HepG2 (cell line): Measurements from ENCODE around the gene CRIP1. TPM values are rescaled to one million over a fixed set of nuclear protein-coding genes. Genes with fewer than 3 reads are reported as not detected.

Source experiments
- ATAC-seq: fragments of 200-7000 bp; cut with Tn5 transposase; 3 replicates; pipeline ENCODE4 v1.9.1; 2020; ENCODE audit warnings: mild to moderate bottlenecking, moderate library complexity
- BruUV-seq: library from RNA; stranded (reverse); fragments of 400-500 nt; replicated peaks from 2 replicates; lab custom pipeline; 2021; lab: Mats Ljungman, UMichigan
- CTCF ChIA-PET: fragments of 300-600 bp; formaldehyde crosslinking; extraction: SDS; loops from one replicate; lab custom pipeline; 2021; ENCODE audit warnings: low total read pairs, inconsistent platforms, low intra/inter-chr PET ratio; lab: Yijun Ruan, JAX
- POLR2A ChIA-PET: fragments of 350-600 bp; sonication (Branson Sonifier 250); formaldehyde crosslinking; loops from one replicate; lab custom pipeline; 2020; ENCODE audit warnings: antibody characterized with exemption, inconsistent platforms; lab: Yijun Ruan, JAX
- DNase-seq: peaks from one replicate; pipeline ENCODE4 v3.0.0-alpha.2; 2015; ENCODE audit warnings: low spot score
- FAIRE-seq: peaks from 3 replicates; lab custom pipeline; 2011; peaks lifted over from hg19 to GRCh38; lab: Jason Lieb, UNC
- H2AFZ ChIP-seq: one replicate; pipeline ENCODE4 v1.6.1; 2011; ENCODE audit warnings: low read length, inconsistent platforms
- H3K27ac ChIP-seq: fragments of 300-600 bp; 3 replicates; pipeline ENCODE4 v1.8.0; 2011; ENCODE audit warnings: mixed run types, mild to moderate bottlenecking, mixed read lengths, low read length, inconsistent platforms; ENCODE audit not compliant: insufficient read depth; ENCODE audit errors: extremely low read length
- H3K27me3 ChIP-seq, 2 experiments: fragments of 200-600 bp in 1 of 2; 2 replicates in 1 of 2; 3 replicates in 1 of 2; pipeline versions ENCODE4 v1.6.0 to v1.8.0; 2011; ENCODE audit warnings: low read length in 2 of 2, mild to moderate bottlenecking in 2 of 2, moderate library complexity in 2 of 2, inconsistent platforms in 1 of 2; ENCODE audit not compliant: insufficient read depth in 2 of 2, control insufficient read depth in 1 of 2
- H3K36me3 ChIP-seq, 2 experiments: fragments of 200-600 bp in 1 of 2; replicated peaks in 1 of 2; 2 replicates in 1 of 2; 3 replicates in 1 of 2; pipeline versions ENCODE4 v1.5.1 to v1.8.0; 2011; ENCODE audit warnings: low read length in 2 of 2, inconsistent platforms in 1 of 2; ENCODE audit not compliant: insufficient read depth in 2 of 2, control insufficient read depth in 1 of 2
- H3K4me1 ChIP-seq: 2 replicates; pipeline ENCODE4 v1.5.1; 2012; ENCODE audit warnings: low read length, inconsistent platforms; ENCODE audit not compliant: insufficient read depth
- H3K4me2 ChIP-seq: 2 replicates; pipeline ENCODE4 v1.6.0; 2011; ENCODE audit warnings: low read depth, low read length, inconsistent platforms
- H3K4me3 ChIP-seq, 3 experiments: fragments of 200-600 bp in 1 of 3; sonication (generic), shearing (Covaris generic) in 1 of 3; replicated peaks in 1 of 3; 2 replicates each; pipeline ENCODE4 v1.5.1; 2011 to 2016; ENCODE audit warnings: low read length in 3 of 3, inconsistent platforms in 2 of 3, low read depth in 2 of 3, mild to moderate bottlenecking in 2 of 3, control low read depth in 1 of 3, mixed read lengths in 1 of 3; ENCODE audit not compliant: insufficient read depth in 1 of 3
- H3K79me2 ChIP-seq: one replicate; pipeline ENCODE4 v1.6.1; 2011; ENCODE audit warnings: low read length, inconsistent platforms; ENCODE audit not compliant: insufficient read depth
- H3K9ac ChIP-seq: 2 replicates; pipeline ENCODE4 v1.6.0; 2011; ENCODE audit warnings: mild to moderate bottlenecking, low read depth, low read length, inconsistent platforms; ENCODE audit not compliant: insufficient read depth
- H3K9me3 ChIP-seq: 2 replicates; pipeline ENCODE4 v1.5.1; 2012; ENCODE audit warnings: mild to moderate bottlenecking, low read length
- H4K20me1 ChIP-seq: 2 replicates; pipeline ENCODE4 v1.6.0; 2011; ENCODE audit warnings: inconsistent platforms, mild to moderate bottlenecking, low read length, moderate library complexity; ENCODE audit not compliant: insufficient read depth
- HOXA9 ChIP-seq: sonication (generic); formaldehyde crosslinking; IDR thresholded peaks from 2 replicates; pipeline ENCODE4 v1.8.1; 2022; ENCODE audit warnings: missing genetic modification reagents, mild to moderate bottlenecking, moderate library complexity, borderline replicate concordance
- JUND ChIP-seq: sonication (generic); formaldehyde crosslinking; IDR thresholded peaks from 2 replicates; pipeline ENCODE4 v1.8.0; 2022; ENCODE audit warnings: mild to moderate bottlenecking, missing genetic modification reagents
- MAZ ChIP-seq, 2 experiments: sonication (generic) in 1 of 2; formaldehyde crosslinking in 1 of 2; IDR thresholded peaks; 2 replicates each; pipeline versions ENCODE4 v1.5.0 to v1.6.1; 2012 to 2020; ENCODE audit warnings: low read depth in 2 of 2, mild to moderate bottlenecking in 2 of 2, borderline replicate concordance in 1 of 2, improper control_type of control experiment in 1 of 2, low read length in 1 of 2, missing genetic modification reagents in 1 of 2, moderate library complexity in 1 of 2
- MED13 ChIP-seq: sonication (generic); formaldehyde crosslinking; IDR thresholded peaks from 2 replicates; pipeline ENCODE4 v1.5.0; 2020; ENCODE audit warnings: missing genetic modification reagents
- MYC ChIP-seq: sonication (generic); formaldehyde crosslinking; IDR thresholded peaks from 2 replicates; pipeline ENCODE4 v1.9.0; 2021; ENCODE audit warnings: missing genetic modification reagents, borderline replicate concordance
- NONO ChIP-seq, 2 experiments: fragments of 450-650 bp in 1 of 2; sonication (generic) in 1 of 2; formaldehyde crosslinking in 1 of 2; IDR thresholded peaks in 1 of 2; conservative IDR thresholded peaks in 1 of 2; 2 replicates each; pipeline versions ENCODE4 v1.6.1 to v1.8.0; 2017 to 2022; ENCODE audit warnings: mild to moderate bottlenecking in 1 of 2, missing genetic modification reagents in 1 of 2, moderate library complexity in 1 of 2
- RFX1 ChIP-seq: fragments of 450-650 bp; IDR thresholded peaks from 2 replicates; pipeline ENCODE4 v1.6.1; 2017
- RFX3 ChIP-seq: IDR thresholded peaks from 2 replicates; pipeline ENCODE4 v1.6.1; 2016; ENCODE audit warnings: missing biosample characterization, missing genetic modification reagents
- SAFB2 ChIP-seq: sonication (generic); formaldehyde crosslinking; IDR thresholded peaks from 2 replicates; pipeline ENCODE4 v1.5.1; 2020; ENCODE audit warnings: missing genetic modification reagents, low read depth, mild to moderate bottlenecking, borderline replicate concordance
- SIN3A ChIP-seq: IDR thresholded peaks from 2 replicates; pipeline ENCODE4 v1.6.1; 2011; ENCODE audit warnings: low read depth, mild to moderate bottlenecking, control low read depth, low read length, borderline replicate concordance
- SKI ChIP-seq: fragments of 450-650 bp; IDR thresholded peaks from one replicate; pipeline ENCODE4 v1.6.1; 2018; ENCODE audit warnings: mild to moderate bottlenecking; ENCODE audit not compliant: partially characterized antibody
- ZNF138 ChIP-seq: sonication (generic); formaldehyde crosslinking; IDR thresholded peaks from 2 replicates; pipeline ENCODE4 v1.5.0; 2020; ENCODE audit warnings: mild to moderate bottlenecking, low read depth, missing genetic modification reagents
- ZNF232 ChIP-seq: sonication (generic); formaldehyde crosslinking; IDR thresholded peaks from 2 replicates; pipeline ENCODE4 v1.4.0; 2020; ENCODE audit warnings: missing genetic modification reagents, borderline replicate concordance
- ZSCAN30 ChIP-seq: sonication (generic); formaldehyde crosslinking; IDR thresholded peaks from 2 replicates; pipeline ENCODE4 v1.5.0; 2020; ENCODE audit warnings: mild to moderate bottlenecking, missing genetic modification reagents
- WGBS: methylation state at CpG from one replicate; pipeline ENCODE4 v1.1.6; 2017; ENCODE audit warnings: low lambda C conversion rate; 5-methylcytosine and 5-hydroxymethylcytosine counted together
- in situ Hi-C: cut with HindIII; loops from 2 replicates; pipeline ENCODE4 v1.10.0; 2017; ENCODE audit warnings: low pct_unique_long_range_greater_than_20kb; ENCODE audit not compliant: extremely low pct_ligation_motif_present
- intact Hi-C: fragments of 100-400 bp; cut with micrococcal nuclease; formaldehyde crosslinking; loops from one replicate; pipeline ENCODE4 v1.10.0; 2022; ENCODE audit not compliant: unreplicated experiment
- polyA plus RNA-seq, 8 experiments: library from polyadenylated mRNA; depleted of rRNA in 3 of 8; stranded (reverse) in 7 of 8; unstranded in 1 of 8; fragments of >200 nt; fragmentation: Illumina TruSeq in 4 of 8; extraction: Trizol in 4 of 8; gene quantifications; 2 replicates each; pipeline versions ENCODE4 v1.2.1 to v1.2.3, GENCODE V29; 2011 to 2016; ENCODE audit warnings: low read depth in 4 of 8, missing spikeins in 1 of 8, mixed read lengths in 1 of 8; ENCODE audit not compliant: insufficient read depth in 1 of 8
- total RNA-seq, 5 experiments: library from RNA; depleted of rRNA; stranded (reverse); fragments of >200 nt; fragmentation: Illumina TruSeq; extraction: Trizol; gene quantifications; 2 replicates each; pipeline ENCODE4 v1.2.3, GENCODE V29; 2016; ENCODE audit warnings: low read depth in 1 of 5
- TF ChIP-seq, protein P1 (sequence below): sonication (generic); formaldehyde crosslinking; IDR thresholded peaks from 2 replicates; pipeline ENCODE4 v1.8.1; 2023; ENCODE audit warnings: mild to moderate bottlenecking, moderate library complexity, missing genetic modification reagents
- TF ChIP-seq, protein P2 (sequence below), 2 experiments: sonication (generic) in 1 of 2; formaldehyde crosslinking in 1 of 2; IDR thresholded peaks; 2 replicates each; pipeline versions ENCODE4 v1.6.1 to v1.9.0; 2014 to 2022; ENCODE audit warnings: antibody characterized with exemption in 1 of 2, borderline replicate concordance in 1 of 2, inconsistent platforms in 1 of 2, low read depth in 1 of 2, missing genetic modification reagents in 1 of 2

Gene CRIP1
- total and polyA plus RNA-seq, 2 of the 13 experiments (the other 11 are each of a cell fraction or from before 2014, with no cell fraction given), result 53.9 to 59.5 TPM

DNA sequence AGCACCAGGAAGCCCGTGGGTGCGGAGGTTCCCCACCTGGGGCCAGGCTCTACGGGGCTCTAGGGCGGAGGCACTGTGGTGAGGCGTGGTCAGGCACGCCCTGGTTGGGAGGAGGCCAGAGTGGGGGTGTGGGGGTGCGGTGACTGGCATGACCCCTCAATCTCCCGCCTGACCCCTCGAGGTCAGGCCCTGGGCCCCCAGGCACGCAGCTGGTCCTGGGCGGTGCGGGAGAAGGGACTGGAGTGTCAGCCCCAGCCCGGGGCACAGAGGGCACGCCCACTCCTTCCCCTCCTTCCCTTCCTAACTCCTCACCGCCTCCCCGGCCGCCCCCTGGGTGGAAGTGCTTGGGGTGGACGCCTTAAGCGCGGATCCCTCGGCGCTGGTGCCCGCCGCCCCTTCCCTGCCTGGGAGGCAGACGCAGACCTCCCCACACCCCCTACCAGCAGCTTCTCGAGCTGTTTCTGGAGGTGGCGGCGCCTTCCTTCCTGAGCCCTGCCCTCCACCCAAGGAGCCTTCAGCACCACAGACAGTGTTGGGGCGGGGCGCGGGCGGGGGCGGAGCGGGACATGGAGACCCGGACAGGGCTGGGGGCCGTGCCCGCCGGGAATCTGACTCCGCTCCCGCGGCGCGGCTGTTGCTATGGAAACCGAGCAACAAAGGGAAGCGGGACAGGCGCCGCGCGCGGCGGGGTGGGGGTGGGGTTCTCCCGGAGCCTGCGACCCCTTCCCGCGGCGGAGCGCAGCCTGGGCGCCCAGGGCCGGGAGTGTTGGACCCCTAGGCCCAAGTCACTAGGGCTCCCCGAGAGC lies 12.8 kb upstream of the CRIP1 start:
- DNase-seq, result peak; percentile 77
- peak overlapping the region; percentile 64 for H3K9ac ChIP-seq
- peaks cover 33% of the 10 kb centered on the region for H3K4me1 ChIP-seq
- H3K9me3 ChIP-seq, result no peaks in the 10 kb centered on the region
- H2AFZ ChIP-seq, result no peak overlapping the region
- intact Hi-C loops, result loop anchor here (2.0 kb wide), 1 partner anchor 15 kb away; no protein-coding TSS in a partner anchor
- no peaks in the 10 kb centered on the region for H3K79me2 ChIP-seq
- peak overlapping the region; percentile 46 to 83 (median 54); a peak in 4 of 6 replicates for H3K4me3 ChIP-seq
- no peak for FAIRE-seq
- H3K27ac ChIP-seq, result no peak overlapping the region
- H3K36me3 ChIP-seq, result no peaks in the 10 kb centered on the region
- no TSS peak for BruUV-seq
- peak; percentile 2 for ATAC-seq
- H3K27me3 ChIP-seq, result peaks cover 0 to 4% of the 10 kb centered on the region in 2 experiments; a peak in 2 of 5 replicates
- CTCF ChIA-PET, result no interaction called here
- H3K4me2 ChIP-seq, result peak overlapping the region; percentile 74
- WGBS, result 0% methylated on average over 15 of the region's 60 CpGs
- POLR2A ChIA-PET, result no interaction called here
- H4K20me1 ChIP-seq, result 0 out of 2 replicates have a peak, but pooled peaks cover 2% of the 10 kb centered on the region
- in situ Hi-C loops, result no loop called here
- TF ChIP-seq SKI (peak; percentile 52), JUND (no peak), SIN3A (peak; percentile 37; the same call in 1 of the 2 replicates), ZNF138 (no peak), ZNF232 (CRISPR knock-in tag) (no peak), HOXA9 (CRISPR knock-in tag) (no peak), NONO (IDR thresholded peaks at IDR 0.05) (no peak), NONO (CRISPR knock-in tag; conservative IDR thresholded peaks at IDR 0.05) (no peak), SAFB2 (CRISPR knock-in tag) (no peak), RFX1 (peak; percentile 83), MYC (CRISPR knock-in tag) (no peak), ZSCAN30 (CRISPR knock-in tag) (no peak), RFX3 (CRISPR knock-in tag) (peak; percentile 77), MAZ (IDR thresholded peaks at IDR 0.05; ENCODE audit: borderline replicate concordance, low read depth, low read length) (no peak), MAZ (CRISPR knock-in tag; IDR thresholded peaks at IDR 0.05; ENCODE audit: low read depth) (no peak), MED13 (no peak)
- TF ChIP-seq, protein P1, sequence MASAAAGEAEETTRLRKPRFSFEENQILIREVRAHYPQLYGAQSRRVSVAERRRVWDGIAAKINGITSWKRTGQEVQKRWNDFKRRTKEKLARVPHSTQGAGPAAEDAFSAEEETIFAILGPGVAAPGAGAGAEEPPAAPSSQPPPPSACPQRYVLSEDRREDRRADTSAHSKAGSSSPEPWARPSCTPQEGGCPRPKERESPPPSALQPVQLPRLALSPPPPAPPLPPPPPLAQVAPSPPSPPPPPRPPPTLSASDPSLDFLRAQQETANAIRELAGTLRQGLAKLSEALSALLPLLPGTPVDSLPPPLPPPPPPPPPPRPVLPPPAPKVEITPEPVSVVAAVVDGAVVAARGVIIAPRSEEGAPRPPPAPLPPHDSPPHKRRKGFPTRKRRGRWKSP (CRISPR knock-in tag), result no peak
- TF ChIP-seq, protein P2, sequence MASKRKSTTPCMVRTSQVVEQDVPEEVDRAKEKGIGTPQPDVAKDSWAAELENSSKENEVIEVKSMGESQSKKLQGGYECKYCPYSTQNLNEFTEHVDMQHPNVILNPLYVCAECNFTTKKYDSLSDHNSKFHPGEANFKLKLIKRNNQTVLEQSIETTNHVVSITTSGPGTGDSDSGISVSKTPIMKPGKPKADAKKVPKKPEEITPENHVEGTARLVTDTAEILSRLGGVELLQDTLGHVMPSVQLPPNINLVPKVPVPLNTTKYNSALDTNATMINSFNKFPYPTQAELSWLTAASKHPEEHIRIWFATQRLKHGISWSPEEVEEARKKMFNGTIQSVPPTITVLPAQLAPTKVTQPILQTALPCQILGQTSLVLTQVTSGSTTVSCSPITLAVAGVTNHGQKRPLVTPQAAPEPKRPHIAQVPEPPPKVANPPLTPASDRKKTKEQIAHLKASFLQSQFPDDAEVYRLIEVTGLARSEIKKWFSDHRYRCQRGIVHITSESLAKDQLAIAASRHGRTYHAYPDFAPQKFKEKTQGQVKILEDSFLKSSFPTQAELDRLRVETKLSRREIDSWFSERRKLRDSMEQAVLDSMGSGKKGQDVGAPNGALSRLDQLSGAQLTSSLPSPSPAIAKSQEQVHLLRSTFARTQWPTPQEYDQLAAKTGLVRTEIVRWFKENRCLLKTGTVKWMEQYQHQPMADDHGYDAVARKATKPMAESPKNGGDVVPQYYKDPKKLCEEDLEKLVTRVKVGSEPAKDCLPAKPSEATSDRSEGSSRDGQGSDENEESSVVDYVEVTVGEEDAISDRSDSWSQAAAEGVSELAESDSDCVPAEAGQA (IDR thresholded peaks at IDR 0.05; ENCODE audit: low read depth), result no peak
- TF ChIP-seq, protein P2 (CRISPR knock-in tag; IDR thresholded peaks at IDR 0.05; ENCODE audit: borderline replicate concordance), result no peak
